ENCODE results near the gene EGLN1. TPM values are rescaled to one million over a fixed set of nuclear protein-coding genes. Genes with fewer than 3 reads are reported as not detected.

Gene EGLN1
- total RNA-seq, 1 experiment from 2014 or later, result 26.0 TPM

GRCh38 chr1:231396643-231397042 lies 25.4 kb downstream of the EGLN1 start:
- no peak for DNase-seq (ENCODE audit: low spot score)

GRCh38 chr1:231395998-231396390 lies 26.1 kb downstream of the EGLN1 start:
- DNase-seq (ENCODE audit: low spot score), result no peak

GRCh38 chr1:231395076-231395997 lies 26.8 kb downstream of the EGLN1 start:
- DNase-seq (ENCODE audit: low spot score), result peak; percentile 77

- no peak for DNase-seq (ENCODE audit: low spot score)
Measured at GRCh38 chr1:231393668-231394067, 28.4 kb downstream of the EGLN1 start.

GRCh38 chr1:231392389-231393131 lies 29.5 kb downstream of the EGLN1 start:
- no peak for DNase-seq (ENCODE audit: low spot score)

- no peak for DNase-seq (ENCODE audit: low spot score)
Measured at GRCh38 chr1:231390071-231390470, 32.0 kb downstream of the EGLN1 start.

- no peak for DNase-seq (ENCODE audit: low spot score)
Measured at GRCh38 chr1:231387770-231388669, 34.1 kb downstream of the EGLN1 start.

GRCh38 chr1:231386466-231386865 lies 35.6 kb downstream of the EGLN1 start:
- no peak for DNase-seq (ENCODE audit: low spot score)

- no peak for DNase-seq (ENCODE audit: low spot score)
Measured at GRCh38 chr1:231385416-231385748, 36.7 kb downstream of the EGLN1 start.

- DNase-seq (ENCODE audit: low spot score), result no peak
Measured at GRCh38 chr1:231384696-231385415, 37.2 kb downstream of the EGLN1 start.

- DNase-seq (ENCODE audit: low spot score), result no peak
Measured at GRCh38 chr1:231383159-231383860, 38.8 kb downstream of the EGLN1 start.

GRCh38 chr1:231382426-231382825 lies 39.7 kb downstream of the EGLN1 start:
- no peak for DNase-seq (ENCODE audit: low spot score)

GRCh38 chr1:231381729-231382128 lies 40.4 kb downstream of the EGLN1 start:
- DNase-seq (ENCODE audit: low spot score), result no peak

GRCh38 chr1:231376875-231377549 lies 45.1 kb downstream of the EGLN1 start:
- no peak for DNase-seq (ENCODE audit: low spot score)

GRCh38 chr1:231376101-231376500 lies 46.0 kb downstream of the EGLN1 start:
- DNase-seq (ENCODE audit: low spot score), result no peak

- DNase-seq (ENCODE audit: low spot score), result no peak
Measured at GRCh38 chr1:231374394-231374793, 47.7 kb downstream of the EGLN1 start.

GRCh38 chr1:231372501-231372900 lies 49.6 kb downstream of the EGLN1 start:
- DNase-seq (ENCODE audit: low spot score), result no peak

GRCh38 chr1:231369282-231369681 lies 52.8 kb downstream of the EGLN1 start:
- no peak for DNase-seq (ENCODE audit: low spot score)

GRCh38 chr1:231364192-231364591 lies 57.9 kb downstream of the EGLN1 start:
- DNase-seq (ENCODE audit: low spot score), result no peak

- DNase-seq (ENCODE audit: low spot score), result no peak
Measured at GRCh38 chr1:231363624-231364023, 58.5 kb downstream of the EGLN1 start.
